Germinal center (tissue), 1 donor: ENCODE results near the gene CEP126.

ENCODE experiments used
- DNase-seq: peaks from one replicate; pipeline ENCODE4 v3.0.0; 2012; ENCODE audit warnings: mixed read lengths, low spot score

CEP126 gene, protein sequence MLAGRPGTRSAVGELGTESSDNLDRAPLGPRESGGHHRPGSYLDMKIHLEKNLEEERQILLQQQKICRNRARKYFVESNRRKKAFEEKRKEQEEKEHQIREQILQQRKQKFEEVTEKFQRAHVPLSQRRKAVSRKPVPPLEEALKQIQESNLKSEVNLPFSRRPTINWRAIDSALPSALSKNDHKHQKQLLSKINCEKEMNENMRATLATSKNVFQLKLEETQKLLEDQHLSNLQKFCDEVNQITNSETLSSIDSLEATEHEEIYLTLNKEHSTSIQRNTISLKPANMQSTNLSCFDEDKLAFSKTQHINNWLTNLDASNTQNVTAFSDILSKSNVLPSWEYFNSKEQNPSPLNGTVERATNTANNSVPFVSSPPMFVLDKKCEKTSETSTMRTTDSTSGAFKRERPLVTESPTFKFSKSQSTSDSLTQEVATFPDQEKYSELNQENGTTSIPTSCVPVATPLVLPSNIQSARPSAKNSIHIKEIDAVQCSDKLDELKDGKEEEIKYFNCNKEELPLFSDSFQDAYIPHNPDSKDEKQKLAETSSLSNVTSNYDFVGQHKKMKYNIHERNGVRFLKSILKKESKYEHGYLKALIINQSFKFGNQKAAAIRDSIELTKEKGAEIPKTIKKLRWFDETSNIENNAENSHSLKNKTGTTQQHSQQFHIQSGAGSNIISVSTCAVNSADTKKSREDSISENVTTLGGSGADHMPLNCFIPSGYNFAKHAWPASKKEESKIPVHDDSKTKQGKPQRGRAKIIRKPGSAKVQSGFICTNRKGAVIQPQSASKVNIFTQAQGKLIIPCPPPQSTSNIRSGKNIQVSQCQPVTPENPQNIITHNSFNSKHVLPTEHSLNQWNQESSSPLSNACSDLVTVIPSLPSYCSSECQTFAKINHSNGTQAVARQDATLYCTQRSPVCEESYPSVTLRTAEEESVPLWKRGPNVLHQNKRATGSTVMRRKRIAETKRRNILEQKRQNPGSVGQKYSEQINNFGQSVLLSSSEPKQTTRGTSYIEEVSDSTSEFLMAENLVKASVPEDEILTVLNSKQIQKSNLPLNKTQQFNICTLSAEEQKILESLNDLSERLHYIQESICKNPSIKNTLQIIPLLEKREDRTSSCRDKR

DNA sequence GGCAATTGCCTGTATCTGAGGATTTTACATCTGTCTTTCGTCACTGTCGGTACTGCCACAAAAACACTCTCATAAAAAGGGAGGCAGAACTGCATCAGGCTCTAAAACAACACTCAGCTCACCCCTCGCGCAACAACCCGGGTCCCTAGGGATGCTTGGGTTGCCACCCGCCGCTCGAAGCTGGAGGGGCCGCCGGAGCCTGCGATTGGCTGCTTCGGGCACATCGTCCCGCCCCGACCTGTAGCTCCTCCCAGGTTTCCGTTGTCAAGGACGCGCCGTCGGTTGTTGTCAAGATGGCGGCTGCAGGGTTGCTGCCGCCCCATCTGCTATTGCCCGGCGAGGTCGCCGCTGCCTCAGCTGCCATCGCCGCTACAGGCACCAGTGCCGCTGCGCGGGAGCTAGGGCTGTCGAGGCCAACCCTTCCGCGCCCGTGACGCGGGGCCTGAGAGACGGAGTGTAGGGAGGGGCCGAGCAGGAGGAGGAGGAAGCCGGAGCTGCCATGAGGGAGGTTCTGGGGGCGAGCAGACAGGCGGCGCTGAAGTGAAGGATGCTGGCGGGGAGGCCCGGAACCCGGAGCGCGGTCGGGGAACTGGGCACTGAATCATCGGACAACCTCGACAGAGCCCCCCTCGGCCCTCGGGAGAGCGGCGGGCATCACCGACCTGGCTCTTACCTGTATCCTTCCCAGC lies at the start of gene CEP126:
Gene CEP126 (plus strand): TSS at position 273 of the 689 bp plus-strand sequence. CDS start 275 bp downstream, at position 548.
- peak; percentile 97 for DNase-seq

DNA sequence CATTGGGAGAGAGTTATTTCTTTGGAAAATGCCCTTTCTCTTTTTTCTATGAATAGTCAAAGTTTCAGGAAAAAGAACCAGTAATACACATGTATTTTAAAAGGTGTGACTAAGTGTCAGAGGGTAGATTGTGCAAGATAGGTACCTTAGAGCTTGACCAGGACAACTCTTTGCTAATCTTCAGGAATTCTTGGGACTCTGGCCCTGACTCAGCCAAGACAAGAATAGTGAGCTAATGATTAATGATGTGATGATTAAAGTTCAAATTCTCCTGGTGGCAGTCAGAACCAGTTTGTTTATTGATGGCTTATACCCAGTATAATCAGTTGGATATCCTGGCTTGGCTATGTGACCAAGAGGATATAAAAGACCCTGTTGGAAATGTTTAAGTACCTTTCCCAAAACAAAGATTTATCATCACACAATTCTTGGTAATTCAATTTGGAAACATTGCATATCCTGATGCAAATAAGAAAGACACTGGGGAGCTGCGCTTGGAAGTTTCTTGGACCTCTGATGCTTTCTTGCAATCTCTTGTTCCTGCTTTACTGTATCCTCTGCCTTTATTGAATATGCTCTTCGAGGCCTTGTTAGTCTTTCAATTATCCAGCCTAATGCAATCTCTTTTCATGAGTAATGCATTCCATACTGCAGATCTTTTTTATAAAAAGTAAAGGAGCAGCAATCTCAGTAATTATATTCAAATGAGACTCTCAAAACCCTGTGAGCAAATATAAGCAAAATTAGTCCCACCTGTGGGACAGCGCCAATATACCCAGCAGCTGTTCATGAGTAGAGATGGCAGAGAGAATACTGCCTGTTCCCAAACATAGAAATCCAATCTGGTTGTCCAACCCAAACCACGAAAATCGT lies 48.0 kb upstream of the CEP126 start:
- DNase-seq = no peak

DNA sequence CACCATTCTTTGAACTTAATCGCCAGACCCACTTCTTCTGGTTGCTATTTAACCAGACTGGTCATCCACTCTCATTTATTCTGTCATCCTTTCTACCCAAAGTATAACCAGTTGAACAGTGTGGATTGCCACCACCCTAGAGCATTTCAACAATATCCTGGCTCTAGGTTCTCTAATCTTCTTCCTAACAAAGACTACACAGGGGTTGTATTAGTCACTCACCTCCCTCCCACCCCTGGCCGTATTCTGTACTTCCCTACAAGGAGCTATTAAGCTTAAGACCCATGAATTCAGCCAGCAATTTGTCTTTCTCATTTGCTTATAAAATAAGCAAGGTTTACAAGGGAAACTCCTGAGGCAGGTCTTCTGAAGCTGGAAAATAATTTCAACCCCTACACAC lies 46.9 kb upstream of the CEP126 start:
- DNase-seq = no peak

DNA sequence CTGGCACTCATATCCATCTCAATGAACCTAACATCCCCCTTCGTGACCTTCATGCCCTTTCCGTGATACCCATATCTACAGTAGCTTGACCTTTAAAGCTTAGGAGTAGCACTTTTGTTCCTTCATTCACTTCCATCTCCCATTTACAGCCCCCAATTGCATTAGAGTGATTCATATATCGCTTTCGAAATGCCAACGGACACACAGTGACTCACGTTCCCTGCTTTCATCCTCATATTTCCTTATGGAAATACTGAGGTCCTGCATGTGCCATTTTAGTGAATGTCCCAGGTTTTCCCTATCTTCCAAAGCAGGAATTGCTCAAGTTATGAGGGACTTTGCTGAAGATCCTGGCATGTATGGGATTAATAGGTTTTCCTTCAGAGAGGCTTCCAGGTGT lies 44.3 kb upstream of the CEP126 start:
- no peak for DNase-seq

DNA sequence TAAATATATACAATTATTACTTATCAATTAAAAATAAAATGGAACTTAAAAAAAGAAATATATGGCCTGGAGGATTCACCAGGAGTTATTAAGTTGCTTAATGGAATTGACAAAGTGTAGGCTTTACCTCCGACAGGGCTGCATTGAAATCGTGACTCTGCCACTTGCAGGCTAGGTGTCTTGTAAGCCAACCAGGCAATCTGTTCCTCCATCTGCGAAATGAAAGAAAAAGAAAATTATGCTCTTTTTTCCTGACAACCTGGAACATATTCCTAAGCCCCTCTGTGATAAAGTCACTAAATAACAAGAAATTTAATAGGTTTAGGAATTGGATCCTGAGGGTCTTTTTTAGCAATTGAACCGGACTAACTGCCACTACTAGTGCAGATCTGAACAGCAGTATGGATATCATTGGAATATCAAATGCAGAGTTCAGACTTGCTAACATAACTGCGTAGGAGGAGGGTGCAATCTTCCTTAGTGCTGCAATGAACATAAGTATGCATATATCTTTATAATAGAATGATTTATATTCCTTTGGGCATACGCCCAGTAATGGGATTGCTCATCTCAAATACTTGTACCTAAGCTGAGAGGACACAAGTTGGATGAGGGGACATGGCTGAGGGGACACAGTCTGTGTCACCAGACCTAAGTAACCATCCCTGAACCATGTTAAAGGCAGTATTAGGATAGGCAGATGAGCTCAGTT lies 42.5 kb upstream of the CEP126 start:
- DNase-seq = no peak

DNA sequence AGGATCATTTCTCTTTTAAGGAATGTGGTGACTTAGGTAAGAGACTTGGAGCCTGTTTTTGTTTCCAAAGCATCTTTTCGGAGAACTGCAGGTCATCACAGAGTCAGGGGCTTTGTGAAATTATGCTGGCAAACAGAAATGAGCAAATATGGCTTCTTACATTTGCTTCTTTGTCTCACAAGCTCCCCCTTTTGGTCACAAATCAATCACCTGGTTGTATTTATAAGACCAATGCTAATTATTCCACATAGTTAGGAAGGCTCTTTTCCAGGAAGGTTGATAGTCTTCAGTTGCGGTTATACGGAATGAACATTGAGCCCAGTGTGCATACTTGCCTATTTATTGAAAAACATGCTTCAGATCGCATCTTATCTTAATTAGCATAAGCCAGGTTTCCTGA lies 34.6 kb upstream of the CEP126 start:
- peak; percentile 10 for DNase-seq

DNA sequence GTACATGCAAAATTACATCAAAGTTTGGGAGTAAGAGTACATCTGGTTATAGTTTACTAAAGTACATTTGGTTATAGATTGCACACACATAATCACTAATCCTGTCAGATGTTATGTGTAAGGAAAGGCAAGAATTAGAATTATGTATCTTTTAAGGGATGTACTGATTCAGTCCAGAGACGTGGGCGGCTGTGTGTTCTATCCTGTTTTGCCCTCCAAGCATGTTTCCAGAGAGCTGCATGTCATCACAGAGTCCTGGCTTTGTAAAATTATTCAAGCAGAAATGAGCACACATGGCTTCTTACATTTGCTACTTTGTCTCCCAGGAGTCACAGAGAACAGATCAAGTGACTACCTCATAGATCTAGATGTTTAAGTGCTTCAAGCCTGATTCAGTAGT lies 33.2 kb upstream of the CEP126 start:
- no peak for DNase-seq

DNA sequence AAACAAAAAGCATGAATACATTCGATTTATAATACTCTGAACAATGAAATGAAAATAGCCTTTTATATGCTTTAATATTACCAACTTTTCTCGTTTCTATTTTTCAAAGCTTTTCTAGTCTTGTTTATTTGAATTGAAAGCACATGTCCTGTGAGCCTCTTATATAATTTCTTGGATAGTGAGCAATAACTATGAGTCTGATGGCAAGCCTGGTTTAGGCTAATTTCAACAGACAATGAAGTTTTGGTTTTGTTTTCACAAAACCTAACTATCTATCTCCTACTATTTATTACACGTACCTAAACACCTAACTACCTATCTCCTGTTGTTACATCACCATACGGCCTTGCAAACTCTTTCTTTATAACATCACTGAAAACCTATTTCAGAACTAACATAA lies 29.2 kb upstream of the CEP126 start:
- no peak for DNase-seq

DNA sequence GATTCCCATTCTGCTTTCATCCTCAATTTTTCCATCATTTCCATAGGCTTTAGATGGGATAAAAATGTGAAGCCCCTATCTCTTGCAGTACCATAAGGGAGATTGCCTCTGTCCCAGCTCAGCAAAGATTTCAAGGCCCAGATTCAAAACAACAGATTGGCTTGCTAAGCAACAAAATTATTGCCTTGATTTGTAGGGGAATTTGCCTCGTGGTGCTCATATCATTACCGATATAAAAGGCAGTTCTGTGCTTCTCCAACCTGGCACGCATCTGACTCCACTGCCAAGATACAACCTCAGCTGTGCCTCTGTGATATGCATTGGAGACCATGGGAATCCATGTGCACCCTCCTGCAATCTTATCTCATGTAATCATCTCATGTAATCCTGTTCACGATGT lies 25.0 kb upstream of the CEP126 start:
- no peak for DNase-seq

DNA sequence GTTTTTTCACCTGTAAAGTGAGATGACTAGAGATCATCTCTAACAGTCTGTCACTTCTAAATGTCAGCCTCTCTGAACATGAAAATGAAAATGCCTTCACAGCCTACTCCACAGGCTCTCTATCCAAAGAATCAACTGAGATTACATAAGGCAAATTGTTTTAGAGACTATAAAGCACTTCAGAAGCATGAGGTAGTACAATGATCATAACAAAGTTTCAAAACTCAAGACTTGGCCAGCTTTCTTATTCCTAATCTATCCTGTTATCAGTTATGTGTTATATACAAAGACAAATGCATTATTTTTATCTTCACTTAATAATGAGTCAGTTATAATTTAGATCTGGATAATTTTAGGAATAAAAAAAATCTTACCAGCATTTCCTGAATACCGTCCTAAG lies 20.3 kb upstream of the CEP126 start:
- DNase-seq = no peak

DNA sequence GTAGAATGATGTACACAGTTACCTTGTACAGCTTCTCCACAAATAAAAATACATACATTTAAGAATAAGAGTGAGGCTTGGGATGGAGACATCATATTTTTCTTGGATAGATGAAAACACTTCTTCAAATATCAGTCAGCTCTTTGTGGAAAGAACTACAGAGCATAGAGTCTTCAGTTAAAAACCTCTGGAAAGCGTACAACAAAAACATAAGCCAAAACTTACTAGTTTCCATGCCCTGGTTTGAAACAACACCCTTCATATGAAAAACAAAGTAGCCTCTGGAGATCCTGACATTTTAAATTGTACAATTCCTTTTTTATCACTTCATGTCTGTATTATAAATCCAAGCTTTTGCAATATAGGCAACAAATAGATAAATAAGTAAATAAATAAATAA lies 7.0 kb upstream of the CEP126 start:
- no peak for DNase-seq

DNA sequence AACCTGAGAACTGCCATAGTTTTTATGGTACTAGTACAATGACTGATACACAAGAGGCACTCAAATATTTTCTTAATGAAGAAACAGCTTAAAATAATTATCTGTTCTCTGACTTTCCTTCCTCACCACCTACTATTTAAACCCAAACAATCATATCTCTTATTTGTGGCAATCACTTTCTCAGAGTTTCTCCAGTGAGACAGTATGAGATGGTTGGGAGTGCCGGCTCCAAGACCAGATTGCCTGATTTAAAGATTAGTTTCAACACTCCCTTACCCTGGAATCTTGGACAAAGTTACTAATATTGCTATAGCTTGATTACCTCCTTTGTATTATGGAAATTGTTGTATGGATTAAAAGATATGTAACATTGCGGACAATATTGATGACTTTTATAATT lies 5.7 kb upstream of the CEP126 start:
- no peak for DNase-seq

DNA sequence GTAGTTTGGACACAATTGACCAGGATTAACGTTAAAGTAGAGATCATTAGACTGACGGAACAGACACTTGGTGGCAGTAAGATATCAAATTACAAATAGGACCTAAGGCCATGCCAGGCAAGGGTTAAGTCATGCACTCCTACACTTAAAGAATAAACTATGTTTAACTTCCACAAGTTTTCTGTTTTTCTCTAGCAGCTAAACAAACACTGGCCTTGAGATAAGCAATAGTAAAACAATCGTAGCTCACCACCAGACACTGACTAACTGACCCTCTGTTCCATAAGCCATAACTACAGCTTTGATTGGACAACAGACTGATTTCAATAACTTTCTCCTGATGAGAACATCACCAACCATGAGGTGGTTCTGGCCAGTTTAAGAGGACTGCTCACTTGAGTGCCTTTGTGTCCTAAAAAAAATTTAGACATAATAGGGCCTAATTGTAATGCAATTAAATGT lies 2.0 kb upstream of the CEP126 start:
- no peak for DNase-seq

DNA sequence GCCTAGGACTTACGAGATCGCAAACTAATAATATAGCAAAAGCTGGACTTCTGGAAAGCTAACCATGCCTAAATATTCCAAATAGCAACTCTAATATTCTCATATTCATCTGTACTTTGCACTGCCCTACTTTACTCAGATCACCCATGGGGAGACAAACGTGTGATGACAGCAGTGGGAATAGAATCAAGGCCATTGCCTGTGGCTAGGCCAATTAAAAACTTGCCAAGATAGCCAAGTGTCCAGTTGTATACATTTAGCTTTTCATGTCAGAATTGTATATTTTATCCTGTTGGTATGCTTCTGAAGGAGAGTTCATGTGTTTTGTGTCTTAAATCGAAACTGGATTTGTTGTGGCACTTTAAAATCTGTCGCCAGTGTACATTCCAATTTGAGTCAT lies 1.2 kb upstream of the CEP126 start:
- no peak for DNase-seq

DNA sequence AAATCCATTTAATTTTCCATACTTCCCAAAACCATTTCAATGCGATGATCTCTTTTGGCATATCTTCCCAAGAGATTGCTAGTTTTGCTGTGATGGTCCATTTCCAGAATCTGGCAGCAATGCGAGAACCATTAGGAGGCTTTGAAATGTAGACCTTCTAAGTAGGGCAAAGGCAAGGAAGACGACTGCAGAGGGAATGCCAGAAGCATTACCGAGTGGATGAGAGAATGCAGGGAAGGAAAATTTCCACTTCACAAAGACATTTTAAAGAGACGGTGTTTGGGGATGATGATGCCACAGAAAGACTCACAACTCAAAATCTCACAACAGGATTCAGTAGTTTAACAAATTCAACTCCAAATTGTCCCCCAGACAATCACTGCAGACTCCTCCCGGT lies 471 bp upstream of the CEP126 start:
- DNase-seq = no peak

DNA sequence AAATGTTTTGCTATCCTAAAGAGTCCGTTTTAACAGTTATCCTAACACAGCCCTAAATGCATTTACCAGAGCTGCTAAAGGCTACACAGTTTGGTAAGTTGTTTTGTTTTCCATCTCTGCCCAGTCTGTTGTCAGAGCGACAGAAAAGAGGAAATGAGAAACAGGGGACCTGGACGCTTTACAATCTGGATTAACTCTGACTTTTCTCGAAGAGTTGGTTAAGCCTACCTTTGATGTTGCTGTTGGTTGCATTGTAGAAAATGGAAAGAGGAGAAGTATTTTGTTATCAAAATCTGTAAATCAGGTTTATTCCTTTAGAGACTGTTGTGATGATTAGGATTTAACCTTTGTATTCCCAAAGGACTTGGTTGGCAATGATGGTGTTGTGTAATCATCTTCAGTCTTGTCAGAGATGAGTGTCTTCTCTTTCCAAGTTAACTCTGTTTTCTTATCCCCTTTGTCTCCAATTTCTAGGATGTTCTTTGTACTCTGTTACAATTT lies 1.0 kb downstream of the CEP126 start:
- peak; percentile 61 for DNase-seq

DNA sequence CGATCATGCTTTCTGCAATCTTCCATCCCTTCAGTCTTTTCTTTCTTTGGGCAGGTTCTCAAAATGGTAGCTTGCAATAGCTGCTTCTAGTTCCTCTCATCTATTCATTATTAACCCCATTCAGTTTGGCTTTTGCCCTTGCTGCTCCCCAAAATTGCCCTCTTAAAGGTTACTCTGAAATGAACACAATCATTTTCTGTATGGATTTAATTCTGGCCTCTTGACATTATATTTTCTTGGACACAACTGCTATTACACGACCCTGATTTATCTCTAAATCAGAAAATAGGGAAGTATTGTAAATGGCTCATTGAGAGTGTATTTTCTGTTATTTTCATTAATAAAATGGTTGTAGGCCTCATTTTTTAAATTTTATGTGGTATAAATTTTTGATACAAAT lies 1.6 kb downstream of the CEP126 start, which contains the start of gene ANGPTL5:
Gene ANGPTL5 (minus strand): TSS at position 101 of the 400 bp plus-strand sequence. CDS start 8,613 bp downstream, outside the sequence.
- no peak for DNase-seq

DNA sequence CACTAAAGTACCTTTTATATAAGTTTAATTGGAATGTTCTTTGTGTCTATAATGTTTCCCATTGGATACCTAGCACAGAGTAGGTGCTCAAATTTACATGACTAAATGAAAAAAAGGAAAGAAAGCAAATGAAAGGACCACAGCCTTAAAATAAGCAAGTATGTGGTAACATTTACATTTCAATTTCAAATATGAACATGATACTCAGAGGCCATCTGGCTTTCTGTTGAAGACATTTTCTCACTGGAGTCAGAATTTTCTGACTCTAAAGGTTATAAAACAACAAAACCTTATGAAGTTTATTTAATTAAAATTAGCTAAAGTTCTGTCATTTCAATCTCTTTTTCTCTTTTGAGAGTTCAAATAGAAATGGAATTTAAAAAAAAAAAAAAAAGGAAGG lies 2.4 kb downstream of the CEP126 start:
- DNase-seq = no peak

DNA sequence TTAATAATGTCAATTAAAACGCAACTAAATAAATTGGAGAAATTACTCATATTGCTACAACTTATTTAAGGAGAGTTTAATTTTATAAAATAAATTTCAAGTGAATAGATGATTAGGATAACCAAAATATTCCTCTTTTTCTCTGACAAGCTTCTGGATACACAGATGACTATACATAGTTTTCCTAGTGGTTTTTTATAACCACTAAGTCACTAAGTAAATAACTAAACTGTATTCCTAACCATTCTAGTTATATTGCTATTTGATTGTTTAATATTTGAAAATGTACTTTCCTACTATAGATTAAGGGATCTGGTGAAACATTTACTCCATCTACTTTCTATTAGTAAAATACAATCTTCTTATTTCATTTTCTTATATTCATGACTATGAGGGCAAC lies 6.2 kb downstream of the CEP126 start:
- DNase-seq = no peak

DNA sequence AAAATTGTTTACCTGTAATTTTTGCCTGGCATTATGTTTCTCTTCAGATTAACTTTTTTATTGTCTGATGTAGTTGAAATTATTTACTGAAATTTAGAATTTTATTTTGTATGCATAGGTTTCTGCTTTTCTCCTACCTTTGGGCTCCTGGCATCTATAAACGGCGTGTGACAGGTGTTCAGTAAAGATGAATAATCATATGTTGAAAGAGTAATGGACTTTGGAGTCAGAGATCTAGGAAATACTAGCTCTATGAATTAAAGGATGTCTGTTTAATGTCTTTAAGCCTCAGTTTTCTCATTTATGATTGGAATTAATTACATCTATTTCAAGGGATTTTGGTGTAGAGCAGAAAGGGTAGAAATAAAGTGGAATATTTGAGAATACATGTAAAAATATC lies 8.7 kb downstream of the CEP126 start:
- no peak for DNase-seq
